GM06990 (cell line): ENCODE data around the gene ATL1.

Experiments
- DNase-seq: peaks from one replicate; pipeline ENCODE4 v3.0.0-alpha.2; 2011; ENCODE audit not compliant: insufficient read length; ENCODE audit errors: extremely low read depth
- H3K27me3 ChIP-seq: replicated peaks from 2 replicates; pipeline ENCODE4 v1.6.0; 2011; ENCODE audit warnings: low read length; ENCODE audit not compliant: control insufficient read depth, insufficient read depth
- H3K36me3 ChIP-seq: 2 replicates; pipeline ENCODE4 v1.5.1; 2011; ENCODE audit warnings: low read length; ENCODE audit not compliant: control insufficient read depth, insufficient read depth
- H3K4me3 ChIP-seq: replicated peaks from 2 replicates; pipeline ENCODE4 v1.5.1; 2011; ENCODE audit warnings: low read depth, mild to moderate bottlenecking, control low read depth, low read length
- TF ChIP-seq, protein P1 (sequence below): IDR thresholded peaks from 2 replicates; pipeline ENCODE4 v1.5.1; 2011; ENCODE audit warnings: low read length, control low read depth, mild to moderate bottlenecking, inconsistent platforms; ENCODE audit not compliant: insufficient read depth, poor library complexity, severe bottlenecking

Gene ATL1

DNA sequence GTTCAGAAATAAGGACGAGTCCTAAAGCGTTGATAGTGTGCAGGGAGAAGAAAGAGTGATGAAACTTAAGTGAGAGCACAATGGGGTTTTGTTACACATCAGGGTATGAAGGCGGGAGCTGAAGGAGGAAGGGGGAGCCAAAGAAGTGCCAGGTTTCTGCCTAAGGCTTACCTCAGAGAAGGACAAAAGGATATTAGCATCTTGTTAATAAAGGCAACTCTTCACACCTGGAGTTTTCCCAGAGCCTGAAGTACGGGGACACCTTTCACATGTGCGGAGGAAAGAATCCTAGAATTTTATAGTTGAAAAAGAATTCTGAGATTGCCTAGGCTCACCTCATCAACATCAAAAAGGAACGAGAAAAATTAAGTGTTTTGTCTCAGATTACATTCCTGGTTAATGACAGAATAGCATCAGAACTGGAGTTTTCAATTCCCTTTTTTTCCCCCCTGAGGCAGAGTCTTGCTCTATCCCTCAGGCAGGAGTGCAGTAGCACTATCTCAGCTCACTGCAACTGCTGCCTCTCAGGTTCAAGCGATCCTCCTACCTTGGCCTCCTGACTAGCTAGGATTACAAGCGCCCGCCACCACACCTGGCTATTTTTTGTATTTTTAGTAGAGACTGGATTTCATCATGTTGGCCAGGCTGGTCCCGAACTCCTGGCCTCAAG is 110.4 kb downstream of the ATL1 start:
- Histone ChIP-seq H3K27me3 (no peaks in the 10 kb centered on the region), H3K36me3 (no peaks in the 10 kb centered on the region), H3K4me3 (no peak overlapping the region)
- no peak for DNase-seq
- TF ChIP-seq, protein P1, sequence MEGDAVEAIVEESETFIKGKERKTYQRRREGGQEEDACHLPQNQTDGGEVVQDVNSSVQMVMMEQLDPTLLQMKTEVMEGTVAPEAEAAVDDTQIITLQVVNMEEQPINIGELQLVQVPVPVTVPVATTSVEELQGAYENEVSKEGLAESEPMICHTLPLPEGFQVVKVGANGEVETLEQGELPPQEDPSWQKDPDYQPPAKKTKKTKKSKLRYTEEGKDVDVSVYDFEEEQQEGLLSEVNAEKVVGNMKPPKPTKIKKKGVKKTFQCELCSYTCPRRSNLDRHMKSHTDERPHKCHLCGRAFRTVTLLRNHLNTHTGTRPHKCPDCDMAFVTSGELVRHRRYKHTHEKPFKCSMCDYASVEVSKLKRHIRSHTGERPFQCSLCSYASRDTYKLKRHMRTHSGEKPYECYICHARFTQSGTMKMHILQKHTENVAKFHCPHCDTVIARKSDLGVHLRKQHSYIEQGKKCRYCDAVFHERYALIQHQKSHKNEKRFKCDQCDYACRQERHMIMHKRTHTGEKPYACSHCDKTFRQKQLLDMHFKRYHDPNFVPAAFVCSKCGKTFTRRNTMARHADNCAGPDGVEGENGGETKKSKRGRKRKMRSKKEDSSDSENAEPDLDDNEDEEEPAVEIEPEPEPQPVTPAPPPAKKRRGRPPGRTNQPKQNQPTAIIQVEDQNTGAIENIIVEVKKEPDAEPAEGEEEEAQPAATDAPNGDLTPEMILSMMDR: no peak

DNA sequence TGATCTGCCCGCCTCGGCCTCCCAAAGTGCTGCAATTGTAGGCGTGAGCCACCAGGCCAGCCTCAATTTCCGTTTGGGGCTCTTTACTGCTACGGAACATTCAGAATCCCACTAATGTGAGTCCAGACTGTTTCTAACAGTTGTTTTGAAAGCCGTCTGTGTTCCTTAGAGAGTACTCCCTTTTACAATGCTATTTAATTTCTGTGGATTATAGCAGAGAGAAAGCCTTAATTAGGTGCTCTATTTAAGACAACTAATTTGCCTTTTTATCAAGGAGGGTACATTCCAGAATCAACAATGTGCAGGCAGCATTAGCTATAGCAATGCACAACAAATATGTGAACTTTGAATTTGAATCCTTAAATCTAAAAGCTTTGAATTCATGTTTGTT is 110.9 kb downstream of the ATL1 start:
- no peak for DNase-seq
- H3K27me3 ChIP-seq: no peaks in the 10 kb centered on the region
- TF ChIP-seq, protein P1: no peak
- H3K36me3 ChIP-seq: no peaks in the 10 kb centered on the region
- no peak overlapping the region for H3K4me3 ChIP-seq

DNA sequence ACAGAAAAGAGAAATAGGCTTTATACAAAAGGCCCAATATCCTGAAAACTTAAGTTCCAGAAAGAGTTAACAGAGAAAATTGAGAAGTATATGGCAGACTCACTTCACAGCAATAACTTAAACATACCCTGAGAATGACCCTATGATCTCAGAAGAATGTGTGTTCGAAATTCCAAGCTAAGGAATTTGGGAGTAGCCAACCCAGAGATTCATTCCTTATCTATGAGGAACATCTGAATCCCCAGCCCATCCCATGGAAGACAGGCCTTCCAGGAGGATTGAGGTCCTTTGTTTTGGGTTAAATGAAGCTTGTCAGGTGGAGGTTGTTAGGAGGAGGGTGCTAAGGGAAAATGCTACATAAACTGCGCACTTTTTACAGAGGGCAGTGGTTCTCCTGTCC is 115.7 kb downstream of the ATL1 start:
- Histone ChIP-seq H3K27me3 (no peaks in the 10 kb centered on the region), H3K4me3 (no peak overlapping the region)
- no peak for DNase-seq

DNA sequence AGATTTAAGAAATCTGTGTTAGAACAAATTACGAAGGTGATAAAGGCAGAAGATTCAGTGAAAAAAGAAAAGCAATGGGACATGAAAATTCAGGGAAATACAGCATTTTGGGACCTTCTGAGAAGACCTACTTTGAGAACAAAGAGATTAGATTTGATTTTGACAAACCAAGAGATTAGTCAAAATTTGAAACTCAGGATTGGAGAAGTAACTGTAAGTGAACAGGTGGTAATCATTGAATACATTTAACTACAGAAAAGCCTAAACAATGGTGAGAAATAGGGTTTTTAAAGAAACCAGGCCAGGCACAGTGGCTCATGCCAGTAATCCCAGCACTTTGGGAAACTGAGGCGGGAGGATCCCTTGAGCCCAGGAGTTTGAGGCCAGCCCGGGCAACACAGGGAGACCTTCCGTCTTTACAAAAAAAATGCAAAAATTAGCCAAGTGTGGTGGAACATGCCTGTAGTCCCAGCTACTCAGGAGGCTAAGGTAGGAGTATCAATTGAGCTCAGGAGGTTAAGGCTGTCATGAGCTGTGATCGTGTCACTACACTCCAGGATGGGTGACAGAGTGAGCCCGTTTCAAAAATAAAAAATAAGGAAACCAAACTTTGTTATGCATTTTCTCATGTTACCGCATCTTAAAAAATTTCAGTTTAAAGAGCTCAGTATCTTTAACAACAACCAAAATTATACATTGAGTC is 117.0 kb downstream of the ATL1 start:
- TF ChIP-seq, protein P1: no peak
- H3K36me3 ChIP-seq: no peaks in the 10 kb centered on the region

More for the DNA sequence above, 115.7 kb downstream of the ATL1 start:
- no peaks in the 10 kb centered on the region for H3K36me3 ChIP-seq
- TF ChIP-seq, protein P1: no peak

DNA sequence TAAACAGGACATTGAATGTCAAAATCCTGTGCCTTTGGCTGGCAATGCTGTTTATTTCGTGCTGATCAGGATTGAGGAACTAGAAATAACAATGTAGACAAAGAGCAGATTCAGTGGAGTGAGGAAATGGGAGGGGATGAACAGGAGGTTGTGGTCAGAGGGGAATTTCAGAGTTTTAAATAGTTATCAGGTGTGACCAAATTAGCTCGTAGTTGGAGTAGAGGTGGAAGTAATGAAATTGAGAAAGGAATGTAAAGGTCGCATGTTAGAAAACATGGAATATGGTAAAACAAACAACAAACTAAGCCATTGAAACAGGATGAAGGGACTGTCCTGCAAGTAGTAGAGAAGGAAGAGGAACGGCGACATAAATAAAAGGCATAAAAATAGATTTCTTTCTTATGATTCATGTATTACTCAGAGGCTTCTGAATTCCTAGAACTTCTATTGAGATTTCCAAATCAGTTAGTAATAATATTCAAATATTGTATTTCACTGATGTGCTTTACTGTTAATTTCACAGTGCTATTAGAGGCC is 117.7 kb downstream of the ATL1 start:
- DNase-seq: no peak
- TF ChIP-seq, protein P1: no peak
- Histone ChIP-seq H3K27me3 (no peaks in the 10 kb centered on the region), H3K36me3 (no peaks in the 10 kb centered on the region), H3K4me3 (peak overlapping the region; percentile 16; the same call in 1 of the 2 replicates)

More for the DNA sequence above, 117.0 kb downstream of the ATL1 start:
- Histone ChIP-seq H3K27me3 (no peaks in the 10 kb centered on the region), H3K4me3 (0 out of 2 replicates have a peak overlapping the region, but pooled peaks have one; percentile 16)
- peak; percentile 32 for DNase-seq
